Measurements from ENCODE around the gene PPP1R13L. TPM values are rescaled to one million over a fixed set of nuclear protein-coding genes. Genes with fewer than 3 reads are reported as not detected.
"Not testable (repeated sequence)": the region's sequence is repeated elsewhere in the genome, so short reads cannot be mapped to it uniquely, and the experiment has no call there.

PPP1R13L gene
- polyA plus RNA-seq, 1 donor from 2014 or later = not detected

DNA sequence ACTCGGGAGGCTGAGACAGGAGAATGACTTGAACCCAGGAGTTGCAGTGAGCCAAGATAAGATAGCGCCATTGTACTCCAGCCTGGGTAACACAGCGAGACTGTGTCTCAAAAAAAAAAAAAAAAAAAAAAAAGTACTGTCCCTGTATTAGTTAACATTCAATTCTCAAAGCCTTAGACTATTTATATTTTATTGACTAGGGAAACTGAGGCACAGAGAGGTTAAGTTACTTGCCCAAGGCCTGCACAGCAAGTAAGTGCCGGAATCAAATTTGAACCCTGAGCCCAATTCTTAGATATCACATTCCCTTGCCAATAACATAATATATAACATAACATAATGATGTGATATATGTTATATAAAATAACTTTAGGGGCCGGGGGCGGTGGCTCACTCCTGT, 65.2 kb downstream of the PPP1R13L start:
- no peak overlapping the region for H2AFZ ChIP-seq (ENCODE audit: low read depth, low read length)
- H3K27me3 ChIP-seq (ENCODE audit: insufficient read depth, low read depth, low read length) = peaks cover 33% of the 10 kb centered on the region
- H3K4me3 ChIP-seq (ENCODE audit: low read length) = no peak overlapping the region
- no peaks in the 10 kb centered on the region for H3F3A ChIP-seq (ENCODE audit: insufficient read depth, low read length, poor library complexity, severe bottlenecking)
- H3K36me3 ChIP-seq (ENCODE audit: insufficient read depth, low read length) = no peaks in the 10 kb centered on the region
- H3K27ac ChIP-seq (ENCODE audit: low read length) = no peak overlapping the region
- H4K20me1 ChIP-seq (ENCODE audit: insufficient read depth) = no peaks in the 10 kb centered on the region
- no peak for TF ChIP-seq EP300 (conservative IDR thresholded peaks at IDR 0.05; ENCODE audit: poor library complexity, severe bottlenecking)
- TF ChIP-seq, protein P1, sequence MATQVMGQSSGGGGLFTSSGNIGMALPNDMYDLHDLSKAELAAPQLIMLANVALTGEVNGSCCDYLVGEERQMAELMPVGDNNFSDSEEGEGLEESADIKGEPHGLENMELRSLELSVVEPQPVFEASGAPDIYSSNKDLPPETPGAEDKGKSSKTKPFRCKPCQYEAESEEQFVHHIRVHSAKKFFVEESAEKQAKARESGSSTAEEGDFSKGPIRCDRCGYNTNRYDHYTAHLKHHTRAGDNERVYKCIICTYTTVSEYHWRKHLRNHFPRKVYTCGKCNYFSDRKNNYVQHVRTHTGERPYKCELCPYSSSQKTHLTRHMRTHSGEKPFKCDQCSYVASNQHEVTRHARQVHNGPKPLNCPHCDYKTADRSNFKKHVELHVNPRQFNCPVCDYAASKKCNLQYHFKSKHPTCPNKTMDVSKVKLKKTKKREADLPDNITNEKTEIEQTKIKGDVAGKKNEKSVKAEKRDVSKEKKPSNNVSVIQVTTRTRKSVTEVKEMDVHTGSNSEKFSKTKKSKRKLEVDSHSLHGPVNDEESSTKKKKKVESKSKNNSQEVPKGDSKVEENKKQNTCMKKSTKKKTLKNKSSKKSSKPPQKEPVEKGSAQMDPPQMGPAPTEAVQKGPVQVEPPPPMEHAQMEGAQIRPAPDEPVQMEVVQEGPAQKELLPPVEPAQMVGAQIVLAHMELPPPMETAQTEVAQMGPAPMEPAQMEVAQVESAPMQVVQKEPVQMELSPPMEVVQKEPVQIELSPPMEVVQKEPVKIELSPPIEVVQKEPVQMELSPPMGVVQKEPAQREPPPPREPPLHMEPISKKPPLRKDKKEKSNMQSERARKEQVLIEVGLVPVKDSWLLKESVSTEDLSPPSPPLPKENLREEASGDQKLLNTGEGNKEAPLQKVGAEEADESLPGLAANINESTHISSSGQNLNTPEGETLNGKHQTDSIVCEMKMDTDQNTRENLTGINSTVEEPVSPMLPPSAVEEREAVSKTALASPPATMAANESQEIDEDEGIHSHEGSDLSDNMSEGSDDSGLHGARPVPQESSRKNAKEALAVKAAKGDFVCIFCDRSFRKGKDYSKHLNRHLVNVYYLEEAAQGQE (IDR thresholded peaks at IDR 0.05; ENCODE audit: borderline replicate concordance) = no peak
- no peak for TF ChIP-seq POLR2AphosphoS5 (IDR thresholded peaks at IDR 0.05)
- no peak for TF ChIP-seq RAD21 (conservative IDR thresholded peaks at IDR 0.05)
- no peak for TF ChIP-seq TAF1 (IDR thresholded peaks at IDR 0.05; ENCODE audit: low read depth)
- no peak for TF ChIP-seq EZH2 (IDR thresholded peaks at IDR 0.05; ENCODE audit: borderline replicate concordance, insufficient read depth, low read length, poor library complexity, severe bottlenecking)
- TF ChIP-seq, protein P2, sequence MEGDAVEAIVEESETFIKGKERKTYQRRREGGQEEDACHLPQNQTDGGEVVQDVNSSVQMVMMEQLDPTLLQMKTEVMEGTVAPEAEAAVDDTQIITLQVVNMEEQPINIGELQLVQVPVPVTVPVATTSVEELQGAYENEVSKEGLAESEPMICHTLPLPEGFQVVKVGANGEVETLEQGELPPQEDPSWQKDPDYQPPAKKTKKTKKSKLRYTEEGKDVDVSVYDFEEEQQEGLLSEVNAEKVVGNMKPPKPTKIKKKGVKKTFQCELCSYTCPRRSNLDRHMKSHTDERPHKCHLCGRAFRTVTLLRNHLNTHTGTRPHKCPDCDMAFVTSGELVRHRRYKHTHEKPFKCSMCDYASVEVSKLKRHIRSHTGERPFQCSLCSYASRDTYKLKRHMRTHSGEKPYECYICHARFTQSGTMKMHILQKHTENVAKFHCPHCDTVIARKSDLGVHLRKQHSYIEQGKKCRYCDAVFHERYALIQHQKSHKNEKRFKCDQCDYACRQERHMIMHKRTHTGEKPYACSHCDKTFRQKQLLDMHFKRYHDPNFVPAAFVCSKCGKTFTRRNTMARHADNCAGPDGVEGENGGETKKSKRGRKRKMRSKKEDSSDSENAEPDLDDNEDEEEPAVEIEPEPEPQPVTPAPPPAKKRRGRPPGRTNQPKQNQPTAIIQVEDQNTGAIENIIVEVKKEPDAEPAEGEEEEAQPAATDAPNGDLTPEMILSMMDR (IDR thresholded peaks at IDR 0.05; ENCODE audit: poor library complexity, severe bottlenecking) = no peak
- TF ChIP-seq SMC3 (conservative IDR thresholded peaks at IDR 0.05; ENCODE audit: poor library complexity) = no peak
- TF ChIP-seq MXI1 (conservative IDR thresholded peaks at IDR 0.05; ENCODE audit: poor library complexity, severe bottlenecking) = no peak
- no peak overlapping the region for H3K9ac ChIP-seq (ENCODE audit: low read length)
- H3K79me2 ChIP-seq (replicated peaks; ENCODE audit: insufficient read depth, low read length) = no peaks in the 10 kb centered on the region
- H3K9me2 ChIP-seq (ENCODE audit: insufficient read depth, low read length) = no peaks in the 10 kb centered on the region
- H3K9me3 ChIP-seq (ENCODE audit: low read length) = no peaks in the 10 kb centered on the region
- no peak overlapping the region for H3K4me2 ChIP-seq (ENCODE audit: low read length)

DNA sequence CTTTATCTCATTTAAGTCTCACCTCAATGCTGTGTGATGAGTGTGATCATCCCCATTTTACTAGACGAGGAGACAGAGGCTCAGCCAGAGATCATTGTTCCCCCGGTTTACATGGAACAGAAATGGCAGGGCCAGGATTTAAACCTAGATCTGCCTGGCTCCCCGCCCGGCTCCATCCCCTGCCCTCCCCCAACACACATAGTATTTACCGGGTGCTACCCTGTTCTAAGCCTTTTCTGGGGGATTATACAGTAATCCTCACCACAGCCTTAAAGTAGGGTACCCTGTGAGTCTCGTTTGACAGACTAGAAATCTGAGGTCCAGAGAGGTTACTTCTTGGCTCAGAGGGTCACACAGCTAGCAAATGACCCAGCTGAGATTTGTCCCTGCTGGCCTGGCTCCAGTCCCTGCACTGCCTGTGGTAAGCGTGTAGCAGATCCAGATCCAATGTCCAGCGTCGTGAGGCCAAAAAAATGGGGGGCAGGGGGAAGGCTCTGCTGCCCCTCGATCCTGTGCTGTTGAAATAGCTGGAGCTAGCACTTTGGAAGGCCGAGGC, 68.1 kb downstream of the PPP1R13L start:
- no peak overlapping the region for H2AFZ ChIP-seq (ENCODE audit: low read depth, low read length)
- TF ChIP-seq TAF1 (IDR thresholded peaks at IDR 0.05; ENCODE audit: low read depth) (no peak), POLR2AphosphoS5 (IDR thresholded peaks at IDR 0.05) (no peak)

DNA sequence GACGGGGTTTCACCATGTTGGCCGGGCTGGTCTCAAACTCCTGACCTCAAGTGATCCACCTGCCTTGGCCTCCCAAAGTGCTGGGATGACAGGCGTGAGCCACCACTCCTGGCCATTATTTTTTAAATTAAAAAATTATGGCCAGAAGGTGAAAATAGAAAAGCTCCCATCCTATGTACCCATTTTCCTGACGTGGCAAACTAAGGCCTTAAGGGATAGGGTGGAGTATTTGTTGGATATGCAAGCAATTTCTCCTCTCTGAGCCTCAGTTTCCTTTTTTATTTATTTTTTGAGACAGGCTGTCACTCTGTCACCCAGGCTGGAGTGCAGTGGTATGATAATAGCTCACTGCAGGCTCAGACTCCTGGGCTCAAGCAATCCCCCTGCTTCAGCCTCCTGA, 70.0 kb downstream of the PPP1R13L start:
- not testable (repeated sequence) for H3K79me2 ChIP-seq (replicated peaks; ENCODE audit: insufficient read depth, low read length)

More for the DNA sequence above, 68.1 kb downstream of the PPP1R13L start:
- Histone ChIP-seq H3K4me3 (ENCODE audit: low read length) (no peak overlapping the region), H3K9ac (ENCODE audit: low read length) (no peak overlapping the region), H3K36me3 (ENCODE audit: insufficient read depth, low read length) (no peaks in the 10 kb centered on the region), H4K20me1 (ENCODE audit: insufficient read depth) (no peaks in the 10 kb centered on the region), H3K4me2 (ENCODE audit: low read length) (no peak overlapping the region), H3K27ac (ENCODE audit: low read length) (no peak overlapping the region), H3K9me2 (ENCODE audit: insufficient read depth, low read length) (no peaks in the 10 kb centered on the region), H3K79me2 (replicated peaks; ENCODE audit: insufficient read depth, low read length) (no peaks in the 10 kb centered on the region), H3F3A (ENCODE audit: insufficient read depth, low read length, poor library complexity, severe bottlenecking) (no peaks in the 10 kb centered on the region), H3K9me3 (ENCODE audit: low read length) (no peaks in the 10 kb centered on the region), H3K27me3 (ENCODE audit: insufficient read depth, low read depth, low read length) (peaks cover 28% of the 10 kb centered on the region)

More for the DNA sequence above, 70.0 kb downstream of the PPP1R13L start:
- not testable (repeated sequence) for H3K9me2 ChIP-seq (ENCODE audit: insufficient read depth, low read length); H3K9ac ChIP-seq (ENCODE audit: low read length); H3K27ac ChIP-seq (ENCODE audit: low read length); H3K4me3 ChIP-seq (ENCODE audit: low read length); H3K9me3 ChIP-seq (ENCODE audit: low read length); H3K36me3 ChIP-seq (ENCODE audit: insufficient read depth, low read length); H3F3A ChIP-seq (ENCODE audit: insufficient read depth, low read length, poor library complexity, severe bottlenecking); H4K20me1 ChIP-seq (ENCODE audit: insufficient read depth); H2AFZ ChIP-seq (ENCODE audit: low read depth, low read length); H3K4me2 ChIP-seq (ENCODE audit: low read length); H3K27me3 ChIP-seq (ENCODE audit: insufficient read depth, low read depth, low read length)
